GM23338 (cell line): ENCODE data around the gene ASB9. TPM values are rescaled to one million over a fixed set of nuclear protein-coding genes. Genes with fewer than 3 reads are reported as not detected.

ENCODE experiments used
- ATAC-seq: fragments of 200-7000 bp; cut with Tn5 transposase; 3 replicates; pipeline ENCODE4 v1.9.1; 2020
- DNase-seq: peaks from one replicate; pipeline ENCODE4 v3.0.0-alpha.2; 2015; ENCODE audit warnings: low spot score
- H2AFZ ChIP-seq: fragments of 200-600 bp; sonication (generic); 2 replicates; pipeline ENCODE4 v1.8.0; 2016; ENCODE audit warnings: antibody characterized with exemption, mild to moderate bottlenecking, moderate library complexity
- H3F3A ChIP-seq: fragments of 200-600 bp; sonication (generic); replicated peaks from 2 replicates; pipeline ENCODE4 v1.8.0; 2017; ENCODE audit warnings: antibody characterized with exemption, mixed run types, low read depth
- H3K27ac ChIP-seq: fragments of 200-600 bp; sonication (generic); 2 replicates; pipeline ENCODE4 v1.6.1; 2016; ENCODE audit warnings: low read depth
- H3K27me3 ChIP-seq: fragments of 200-600 bp; sonication (generic); 2 replicates; pipeline ENCODE4 v1.8.0; 2016; ENCODE audit warnings: mild to moderate bottlenecking, mixed run types, moderate library complexity; ENCODE audit not compliant: insufficient read depth
- H3K36me3 ChIP-seq: fragments of 200-600 bp; sonication (generic); 2 replicates; pipeline ENCODE4 v1.8.0; 2016; ENCODE audit warnings: mild to moderate bottlenecking; ENCODE audit not compliant: insufficient read depth
- H3K4me1 ChIP-seq: fragments of 200-600 bp; sonication (generic); 2 replicates; pipeline ENCODE4 v1.8.0; 2016; ENCODE audit warnings: mild to moderate bottlenecking, moderate library complexity; ENCODE audit not compliant: insufficient read depth
- H3K4me2 ChIP-seq: fragments of 200-600 bp; sonication (generic); 2 replicates; pipeline ENCODE4 v1.7.1; 2017; ENCODE audit warnings: mixed run types
- H3K4me3 ChIP-seq: fragments of 200-600 bp; sonication (generic); 2 replicates; pipeline ENCODE4 v1.6.1; 2016; ENCODE audit warnings: mixed run types
- H3K79me2 ChIP-seq: fragments of 200-600 bp; sonication (generic); replicated peaks from 2 replicates; pipeline ENCODE4 v1.8.0; 2017; ENCODE audit warnings: mild to moderate bottlenecking; ENCODE audit not compliant: insufficient read depth
- H3K9me2 ChIP-seq: fragments of 200-600 bp; sonication (generic); 2 replicates; pipeline ENCODE4 v1.8.0; 2017; ENCODE audit not compliant: insufficient read depth
- H4K20me1 ChIP-seq: fragments of 200-600 bp; sonication (generic); replicated peaks from 2 replicates; pipeline ENCODE4 v1.8.0; 2017; ENCODE audit warnings: mild to moderate bottlenecking; ENCODE audit not compliant: insufficient read depth
- H3K27ac Mint-ChIP-seq: 2 replicates; pipeline ENCODE4 v1.8.0; 2020; ENCODE audit warnings: inconsistent platforms, mild to moderate bottlenecking, moderate library complexity, mixed read lengths
- H3K27me3 Mint-ChIP-seq: 3 replicates; pipeline ENCODE4 v1.8.0; 2022; ENCODE audit warnings: low read depth, mild to moderate bottlenecking, moderate library complexity, mixed read lengths, inconsistent platforms; ENCODE audit not compliant: insufficient read depth, poor library complexity
- H3K36me3 Mint-ChIP-seq: 3 replicates; pipeline ENCODE4 v1.8.0; 2021; ENCODE audit warnings: low read depth, mild to moderate bottlenecking, inconsistent platforms, moderate library complexity, mixed read lengths
- H3K4me1 Mint-ChIP-seq: 3 replicates; pipeline ENCODE4 v1.8.0; 2020; ENCODE audit warnings: mild to moderate bottlenecking, inconsistent platforms, mixed read lengths
- H3K4me3 Mint-ChIP-seq: 3 replicates; pipeline ENCODE4 v1.8.0; 2021; ENCODE audit warnings: moderate library complexity, mild to moderate bottlenecking, inconsistent platforms, mixed read lengths
- H3K9me3 Mint-ChIP-seq: 3 replicates; pipeline ENCODE4 v1.8.0; 2020; ENCODE audit warnings: moderate library complexity, mild to moderate bottlenecking, inconsistent platforms, mixed read lengths
- CREB1 ChIP-seq: fragments of 250-450 bp; sonication (Bioruptor Pico); IDR thresholded peaks from 2 replicates; pipeline ENCODE4 v1.5.0; 2020; ENCODE audit warnings: low read depth, mild to moderate bottlenecking, moderate library complexity
- CTCF ChIP-seq, 2 experiments: fragments of 200-600 bp in 1 of 2; sonication (generic) in 1 of 2; conservative IDR thresholded peaks; 2 replicates each; pipeline versions ENCODE4 v1.5.1 to v1.6.1; 2016 to 2017; ENCODE audit warnings: antibody characterized with exemption in 2 of 2, low read depth in 2 of 2, mild to moderate bottlenecking in 2 of 2, moderate library complexity in 1 of 2
- EZH2 ChIP-seq: fragments of 200-600 bp; sonication (generic); IDR thresholded peaks from one replicate; pipeline ENCODE4 v1.8.0; 2017; ENCODE audit warnings: antibody characterized with exemption, mild to moderate bottlenecking, low read depth; ENCODE audit not compliant: unreplicated experiment
- EZH2phosphoT487 ChIP-seq: fragments of 200-600 bp; sonication (generic); IDR thresholded peaks from one replicate; pipeline ENCODE4 v1.8.1; 2018; ENCODE audit warnings: antibody characterized with exemption; ENCODE audit not compliant: unreplicated experiment
- JUNB ChIP-seq: IDR thresholded peaks from one replicate; pipeline ENCODE4 v1.6.1; 2016; ENCODE audit warnings: antibody characterized with exemption; ENCODE audit not compliant: unreplicated experiment
- POLR2AphosphoS5 ChIP-seq: IDR thresholded peaks from 2 replicates; pipeline ENCODE4 v1.6.1; 2016; ENCODE audit warnings: antibody characterized with exemption, low read depth
- STAT1 ChIP-seq: IDR thresholded peaks from one replicate; pipeline ENCODE4 v1.6.1; 2016; ENCODE audit warnings: antibody characterized with exemption; ENCODE audit not compliant: unreplicated experiment
- ZNF114 ChIP-seq: fragments of 250-450 bp; sonication (Bioruptor Pico); IDR thresholded peaks from 2 replicates; pipeline ENCODE4 v1.5.0; 2020; ENCODE audit warnings: mild to moderate bottlenecking, moderate library complexity
- ZNF331 ChIP-seq: fragments of 250-450 bp; sonication (Bioruptor Pico); IDR thresholded peaks from 2 replicates; pipeline ENCODE4 v1.5.0; 2020; ENCODE audit warnings: low read depth, mild to moderate bottlenecking, moderate library complexity
- ZNF462 ChIP-seq: fragments of 250-450 bp; sonication (Bioruptor Pico); IDR thresholded peaks from 2 replicates; pipeline ENCODE4 v1.5.0; 2020; ENCODE audit warnings: mild to moderate bottlenecking, moderate library complexity
- polyA plus RNA-seq: library from polyadenylated mRNA; unstranded; fragments of >200 nt; fragmentation: Nextera tagmentation; extraction: Ambion mirVana; gene quantifications from 2 replicates; pipeline ENCODE4 v1.2.1, GENCODE V29; 2016
- total RNA-seq: library from RNA; depleted of rRNA; stranded (reverse); fragments of >200 nt; shearing (Covaris generic); gene quantifications from 2 replicates; pipeline ENCODE4 v1.2.3, GENCODE V29; 2014
- TF ChIP-seq, protein P1 (sequence below): IDR thresholded peaks from one replicate; pipeline ENCODE4 v1.6.1; 2018; ENCODE audit warnings: antibody characterized with exemption; ENCODE audit not compliant: unreplicated experiment

ASB9 gene
- total and polyA plus RNA-seq, 2 experiments from 2014 or later = 0.37 to 0.42 TPM

DNA sequence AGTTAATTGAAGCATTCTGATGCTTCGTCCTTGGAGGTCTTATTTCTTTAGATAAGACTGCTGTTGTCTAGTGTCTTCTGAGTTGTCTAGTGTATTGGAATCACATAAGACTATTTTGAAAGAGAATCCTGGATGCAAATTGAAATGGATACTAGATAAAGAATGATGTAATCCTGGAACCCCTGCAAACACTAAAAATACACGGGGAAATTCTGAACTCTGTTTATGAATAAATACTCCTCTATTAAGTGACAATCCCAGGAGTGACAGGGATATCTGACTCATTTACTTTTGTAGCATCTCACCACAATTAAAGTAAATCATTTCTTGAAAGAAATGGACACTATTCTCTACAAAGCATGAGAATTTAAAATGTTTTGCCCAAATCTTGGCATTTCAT, 44.6 kb upstream of the ASB9 start:
- H3K79me2 ChIP-seq = no peaks in the 10 kb centered on the region
- no peaks in the 10 kb centered on the region for H3K36me3 ChIP-seq
- H3K4me1 ChIP-seq = no peaks in the 10 kb centered on the region
- H3K27me3 Mint-ChIP-seq = no peaks in the 10 kb centered on the region
- no peak overlapping the region for H3K4me3 Mint-ChIP-seq
- no peaks in the 10 kb centered on the region for H3K9me2 ChIP-seq
- H3K9me3 Mint-ChIP-seq = no peaks in the 10 kb centered on the region
- no peak overlapping the region for H3K27ac Mint-ChIP-seq
- no peak overlapping the region for H3K4me2 ChIP-seq
- no peaks in the 10 kb centered on the region for H3K36me3 Mint-ChIP-seq
- H2AFZ ChIP-seq = no peak overlapping the region
- DNase-seq (no peak), ATAC-seq (no peak)
- H3F3A ChIP-seq = no peaks in the 10 kb centered on the region
- no peaks in the 10 kb centered on the region for H3K27me3 ChIP-seq
- TF ChIP-seq CTCF (conservative IDR thresholded peaks at IDR 0.05; ENCODE audit: low read depth in 2 of 2) (no peak), EZH2phosphoT487 (no peak), STAT1 (no peak), ZNF462 (CRISPR knock-in tag) (no peak), CREB1 (no peak), JUNB (no peak), EZH2 (no peak), ZNF114 (no peak), ZNF331 (CRISPR knock-in tag) (no peak), POLR2AphosphoS5 (no peak)
- TF ChIP-seq, protein P1, sequence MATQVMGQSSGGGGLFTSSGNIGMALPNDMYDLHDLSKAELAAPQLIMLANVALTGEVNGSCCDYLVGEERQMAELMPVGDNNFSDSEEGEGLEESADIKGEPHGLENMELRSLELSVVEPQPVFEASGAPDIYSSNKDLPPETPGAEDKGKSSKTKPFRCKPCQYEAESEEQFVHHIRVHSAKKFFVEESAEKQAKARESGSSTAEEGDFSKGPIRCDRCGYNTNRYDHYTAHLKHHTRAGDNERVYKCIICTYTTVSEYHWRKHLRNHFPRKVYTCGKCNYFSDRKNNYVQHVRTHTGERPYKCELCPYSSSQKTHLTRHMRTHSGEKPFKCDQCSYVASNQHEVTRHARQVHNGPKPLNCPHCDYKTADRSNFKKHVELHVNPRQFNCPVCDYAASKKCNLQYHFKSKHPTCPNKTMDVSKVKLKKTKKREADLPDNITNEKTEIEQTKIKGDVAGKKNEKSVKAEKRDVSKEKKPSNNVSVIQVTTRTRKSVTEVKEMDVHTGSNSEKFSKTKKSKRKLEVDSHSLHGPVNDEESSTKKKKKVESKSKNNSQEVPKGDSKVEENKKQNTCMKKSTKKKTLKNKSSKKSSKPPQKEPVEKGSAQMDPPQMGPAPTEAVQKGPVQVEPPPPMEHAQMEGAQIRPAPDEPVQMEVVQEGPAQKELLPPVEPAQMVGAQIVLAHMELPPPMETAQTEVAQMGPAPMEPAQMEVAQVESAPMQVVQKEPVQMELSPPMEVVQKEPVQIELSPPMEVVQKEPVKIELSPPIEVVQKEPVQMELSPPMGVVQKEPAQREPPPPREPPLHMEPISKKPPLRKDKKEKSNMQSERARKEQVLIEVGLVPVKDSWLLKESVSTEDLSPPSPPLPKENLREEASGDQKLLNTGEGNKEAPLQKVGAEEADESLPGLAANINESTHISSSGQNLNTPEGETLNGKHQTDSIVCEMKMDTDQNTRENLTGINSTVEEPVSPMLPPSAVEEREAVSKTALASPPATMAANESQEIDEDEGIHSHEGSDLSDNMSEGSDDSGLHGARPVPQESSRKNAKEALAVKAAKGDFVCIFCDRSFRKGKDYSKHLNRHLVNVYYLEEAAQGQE = no peak
- no peak overlapping the region for H3K27ac ChIP-seq
- H3K4me3 ChIP-seq = no peak overlapping the region
- H3K4me1 Mint-ChIP-seq = no peaks in the 10 kb centered on the region
- H4K20me1 ChIP-seq = no peaks in the 10 kb centered on the region
